ENCODE results near the gene RANGRF.

The RANGRF gene

DNA sequence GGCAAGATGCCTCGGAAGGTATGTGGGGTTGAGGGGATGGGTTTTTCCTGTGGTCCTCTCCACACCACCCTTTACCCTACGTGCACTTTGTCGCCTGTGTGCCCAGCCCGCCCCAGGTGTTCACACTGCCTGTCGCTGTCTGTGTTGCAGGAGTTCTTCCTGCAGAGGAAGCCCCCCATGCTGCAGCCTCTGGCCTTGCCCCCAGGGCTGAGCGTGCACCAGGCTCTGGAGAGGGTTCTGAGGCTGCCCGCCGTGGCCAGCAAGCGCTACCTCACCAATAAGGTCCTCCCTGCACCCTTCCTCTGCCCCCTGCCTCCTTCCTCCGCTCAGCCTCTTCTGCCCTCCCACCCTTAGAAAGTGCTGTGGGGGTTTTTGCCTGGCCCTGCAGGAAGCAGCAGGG is 24.1 kb upstream of the RANGRF start:
- no peak for TF ChIP-seq JUND (IDR thresholded peaks at IDR 0.05; ENCODE audit: low read depth)
- DNase-seq (ENCODE audit: low read depth in 1 of 2, low spot score in 1 of 2), result no peak
- in situ Hi-C loops (cut with HindIII; ENCODE audit: low pct_unique_long_range_greater_than_20kb, low sequenced_read_pairs), result no loop called here

- in situ Hi-C loops (cut with HindIII; ENCODE audit: low pct_unique_long_range_greater_than_20kb, low sequenced_read_pairs), result no loop called here
- no peak for DNase-seq (ENCODE audit: low read depth in 1 of 2, low spot score in 1 of 2)
- TF ChIP-seq JUND (IDR thresholded peaks at IDR 0.05; ENCODE audit: low read depth), result no peak
Observed at GRCh38 chr17:8264836-8265542, 23.5 kb upstream of the RANGRF start.

GRCh38 chr17:8266648-8267479 is 21.6 kb upstream of the RANGRF start:
- no peak for TF ChIP-seq JUND (IDR thresholded peaks at IDR 0.05; ENCODE audit: low read depth)
- in situ Hi-C loops (cut with HindIII; ENCODE audit: low pct_unique_long_range_greater_than_20kb, low sequenced_read_pairs), result no loop called here
- DNase-seq (ENCODE audit: low read depth in 1 of 2, low spot score in 1 of 2), result no peak

- no peak for DNase-seq (ENCODE audit: low read depth in 1 of 2, low spot score in 1 of 2)
- TF ChIP-seq JUND (IDR thresholded peaks at IDR 0.05; ENCODE audit: low read depth), result no peak
- in situ Hi-C loops (cut with HindIII; ENCODE audit: low pct_unique_long_range_greater_than_20kb, low sequenced_read_pairs), result no loop called here
Observed at GRCh38 chr17:8267480-8268147, 20.9 kb upstream of the RANGRF start.

DNA sequence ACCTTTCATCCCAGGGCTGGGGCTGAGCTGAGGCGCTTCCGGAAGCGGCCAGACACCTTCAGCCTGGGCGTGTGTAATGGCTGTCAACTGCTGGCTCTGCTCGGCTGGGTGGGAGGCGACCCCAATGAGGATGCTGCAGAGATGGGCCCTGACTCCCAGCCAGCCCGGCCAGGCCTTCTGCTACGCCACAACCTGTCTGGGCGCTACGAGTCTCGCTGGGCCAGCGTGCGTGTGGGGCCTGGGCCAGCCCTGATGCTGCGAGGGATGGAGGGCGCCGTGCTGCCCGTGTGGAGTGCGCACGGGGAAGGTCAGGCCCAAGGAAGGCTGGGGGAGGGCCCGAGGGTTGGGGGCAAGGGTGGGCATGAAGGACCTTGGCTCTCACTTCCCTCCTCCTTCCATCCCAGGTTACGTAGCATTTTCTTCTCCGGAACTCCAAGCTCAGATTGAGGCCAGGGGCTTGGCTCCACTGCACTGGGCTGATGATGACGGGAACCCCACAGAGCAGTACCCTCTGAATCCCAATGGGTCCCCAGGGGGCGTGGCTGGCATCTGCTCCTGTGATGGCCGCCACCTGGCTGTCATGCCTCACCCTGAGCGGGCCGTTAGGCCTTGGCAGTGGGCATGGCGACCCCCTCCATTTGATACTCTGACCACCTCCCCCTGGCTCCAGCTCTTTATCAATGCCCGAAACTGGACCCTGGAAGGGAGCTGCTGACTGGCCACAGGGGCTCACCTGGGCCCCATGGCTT is 19.7 kb upstream of the RANGRF start:
- no peak for DNase-seq (ENCODE audit: low read depth in 1 of 2, low spot score in 1 of 2)
- TF ChIP-seq JUND (IDR thresholded peaks at IDR 0.05; ENCODE audit: low read depth), result no peak
- in situ Hi-C loops (cut with HindIII; ENCODE audit: low pct_unique_long_range_greater_than_20kb, low sequenced_read_pairs), result no loop called here

DNA sequence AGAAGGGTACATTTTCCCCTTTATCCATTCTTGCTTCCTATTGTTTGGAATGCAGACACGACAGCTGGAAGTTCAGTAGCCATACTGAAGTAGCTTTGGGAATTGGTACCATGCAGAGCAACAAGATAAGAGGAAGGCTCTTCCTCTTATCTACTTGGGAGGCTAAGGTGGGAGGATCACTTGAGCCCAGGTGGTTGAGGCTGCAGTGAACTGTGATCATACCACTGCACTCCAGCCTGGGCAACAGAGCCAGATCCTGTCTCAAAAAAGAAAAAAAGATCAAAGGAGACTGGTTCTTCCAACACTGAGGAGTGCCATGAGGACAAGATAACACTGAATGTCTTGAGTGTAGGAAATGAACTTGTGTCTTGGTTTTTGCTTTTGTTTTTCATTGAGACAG is 16.0 kb upstream of the RANGRF start:
- in situ Hi-C loops (cut with HindIII; ENCODE audit: low pct_unique_long_range_greater_than_20kb, low sequenced_read_pairs), result no loop called here
- no peak for DNase-seq (ENCODE audit: low read depth in 1 of 2, low spot score in 1 of 2)
- no peak for TF ChIP-seq JUND (IDR thresholded peaks at IDR 0.05; ENCODE audit: low read depth)

GRCh38 chr17:8273884-8274444 is 14.5 kb upstream of the RANGRF start:
- in situ Hi-C loops (cut with HindIII; ENCODE audit: low pct_unique_long_range_greater_than_20kb, low sequenced_read_pairs), result no loop called here
- DNase-seq (ENCODE audit: low read depth in 1 of 2, low spot score in 1 of 2), result no peak
- no peak for TF ChIP-seq JUND (IDR thresholded peaks at IDR 0.05; ENCODE audit: low read depth)

- TF ChIP-seq JUND (IDR thresholded peaks at IDR 0.05; ENCODE audit: low read depth), result no peak
- in situ Hi-C loops (cut with HindIII; ENCODE audit: low pct_unique_long_range_greater_than_20kb, low sequenced_read_pairs), result no loop called here
- no peak for DNase-seq (ENCODE audit: low read depth in 1 of 2, low spot score in 1 of 2)
Observed at GRCh38 chr17:8274816-8275215, 13.7 kb upstream of the RANGRF start.

- no peak for DNase-seq (ENCODE audit: low read depth in 1 of 2, low spot score in 1 of 2)
- in situ Hi-C loops (cut with HindIII; ENCODE audit: low pct_unique_long_range_greater_than_20kb, low sequenced_read_pairs), result no loop called here
- TF ChIP-seq JUND (IDR thresholded peaks at IDR 0.05; ENCODE audit: low read depth), result no peak
Observed at GRCh38 chr17:8275421-8276290, 12.8 kb upstream of the RANGRF start.

DNA sequence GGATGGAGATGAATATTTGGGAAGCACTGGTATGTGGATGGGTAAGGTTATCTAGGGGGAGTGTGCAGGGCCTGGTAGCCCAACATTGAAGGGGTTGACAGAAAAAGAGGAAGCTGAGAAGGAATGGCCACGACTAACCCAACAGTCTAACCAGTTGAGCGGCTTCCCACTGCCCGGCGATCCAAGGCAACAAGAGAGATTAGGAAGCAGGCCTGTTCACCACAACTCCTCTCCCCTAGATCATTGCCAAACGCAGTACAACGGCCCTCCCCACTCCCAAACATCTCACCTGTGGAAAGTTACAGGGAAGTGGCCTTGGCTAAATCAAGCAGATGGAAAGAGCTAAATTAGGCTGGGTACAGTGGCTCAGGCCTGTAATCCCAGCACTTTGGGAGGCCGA is 11.2 kb upstream of the RANGRF start:
- no peak for DNase-seq (ENCODE audit: low read depth in 1 of 2, low spot score in 1 of 2)
- in situ Hi-C loops (cut with HindIII; ENCODE audit: low pct_unique_long_range_greater_than_20kb, low sequenced_read_pairs), result no loop called here
- TF ChIP-seq JUND (IDR thresholded peaks at IDR 0.05; ENCODE audit: low read depth), result no peak

- in situ Hi-C loops (cut with HindIII; ENCODE audit: low pct_unique_long_range_greater_than_20kb, low sequenced_read_pairs), result no loop called here
- no peak for TF ChIP-seq JUND (IDR thresholded peaks at IDR 0.05; ENCODE audit: low read depth)
- no peak for DNase-seq (ENCODE audit: low read depth in 1 of 2, low spot score in 1 of 2)
Observed at GRCh38 chr17:8282345-8282744, 6.1 kb upstream of the RANGRF start.

Data from T47D (cell line).